ENCODE measurements around the gene AOPEP.

Gene AOPEP

GRCh38 chr9:94697972-94698581, 28.4 kb upstream of the AOPEP start:
- in situ Hi-C loops (cut with MboI; ENCODE audit: low pct_unique_long_range_greater_than_20kb, low sequenced_read_pairs, unreplicated experiment), result no loop called here
- DNase-seq (ENCODE audit: low spot score), result no peak
- no peak for TF ChIP-seq CTCF (IDR thresholded peaks at IDR 0.05; ENCODE audit: extremely low read depth, insufficient read depth, missing control alignments)

- no peak for DNase-seq (ENCODE audit: low spot score)
- in situ Hi-C loops (cut with MboI; ENCODE audit: low pct_unique_long_range_greater_than_20kb, low sequenced_read_pairs, unreplicated experiment), result no loop called here
- no peak for TF ChIP-seq CTCF (IDR thresholded peaks at IDR 0.05; ENCODE audit: extremely low read depth, insufficient read depth, missing control alignments)
These were observed 26.7 kb upstream of the AOPEP start for GRCh38 chr9:94699715-94700373.

GRCh38 chr9:94700445-94700844, 26.1 kb upstream of the AOPEP start:
- in situ Hi-C loops (cut with MboI; ENCODE audit: low pct_unique_long_range_greater_than_20kb, low sequenced_read_pairs, unreplicated experiment), result no loop called here
- no peak for TF ChIP-seq CTCF (IDR thresholded peaks at IDR 0.05; ENCODE audit: extremely low read depth, insufficient read depth, missing control alignments)
- no peak for DNase-seq (ENCODE audit: low spot score)

DNA sequence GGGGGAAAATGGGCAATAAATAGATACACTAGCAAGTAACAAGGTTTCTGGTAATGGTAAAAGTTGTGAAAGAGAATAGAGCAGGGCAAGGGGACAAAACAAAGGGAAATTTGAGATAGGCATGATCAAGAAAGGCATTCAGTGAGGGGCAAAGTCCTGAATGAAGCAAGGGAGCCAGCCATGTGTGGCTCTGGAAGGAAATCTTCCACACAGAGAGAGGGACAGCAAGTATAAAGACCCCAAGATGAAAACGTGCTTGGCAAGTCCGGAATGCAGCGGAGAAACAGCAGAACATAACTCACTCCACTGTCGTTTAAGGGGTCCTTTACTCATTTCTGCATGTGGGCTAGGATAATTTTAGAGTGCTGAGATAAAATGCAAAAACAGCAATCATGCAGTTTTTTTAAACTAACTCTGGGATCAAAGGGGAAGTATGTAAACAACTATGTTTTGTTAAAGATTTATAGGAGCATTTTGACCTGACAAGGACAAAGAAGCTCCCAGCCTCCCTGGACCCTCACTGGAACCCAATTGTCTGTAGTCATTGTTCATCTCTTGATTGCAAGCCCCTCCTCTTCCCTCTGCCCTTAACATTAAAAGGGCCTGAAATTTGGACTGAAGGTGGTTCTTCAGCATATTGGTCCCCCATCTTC, 22.9 kb upstream of the AOPEP start:
- DNase-seq (ENCODE audit: low spot score), result no peak
- in situ Hi-C loops (cut with MboI; ENCODE audit: low pct_unique_long_range_greater_than_20kb, low sequenced_read_pairs, unreplicated experiment), result no loop called here
- TF ChIP-seq CTCF (IDR thresholded peaks at IDR 0.05; ENCODE audit: extremely low read depth, insufficient read depth, missing control alignments), result no peak

GRCh38 chr9:94705162-94705702, 21.3 kb upstream of the AOPEP start:
- TF ChIP-seq CTCF (IDR thresholded peaks at IDR 0.05; ENCODE audit: extremely low read depth, insufficient read depth, missing control alignments), result no peak
- in situ Hi-C loops (cut with MboI; ENCODE audit: low pct_unique_long_range_greater_than_20kb, low sequenced_read_pairs, unreplicated experiment), result no loop called here
- DNase-seq (ENCODE audit: low spot score), result no peak

DNA sequence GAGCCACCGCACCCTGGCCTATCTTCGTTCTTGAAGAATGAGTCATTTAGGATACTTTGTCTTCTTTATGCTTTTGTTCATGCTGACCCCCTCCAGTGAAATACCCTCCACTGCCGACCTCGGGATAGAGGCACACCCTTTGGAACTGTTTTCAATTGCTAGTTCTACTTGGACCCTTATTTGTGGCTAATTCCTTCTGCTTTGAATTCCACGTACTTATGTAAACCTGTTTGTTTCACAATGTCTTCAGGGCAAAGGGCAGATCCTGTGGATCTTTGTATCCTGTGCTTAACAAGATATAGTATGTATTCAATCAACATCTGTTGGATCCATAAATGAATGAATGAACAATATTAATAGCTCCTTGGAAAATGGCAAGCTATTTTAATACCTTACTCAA, 19.6 kb upstream of the AOPEP start:
- no peak for DNase-seq (ENCODE audit: low spot score)

More for the DNA sequence above, 19.6 kb upstream of the AOPEP start:
- TF ChIP-seq CTCF (IDR thresholded peaks at IDR 0.05; ENCODE audit: extremely low read depth, insufficient read depth, missing control alignments), result no peak
- in situ Hi-C loops (cut with MboI; ENCODE audit: low pct_unique_long_range_greater_than_20kb, low sequenced_read_pairs, unreplicated experiment), result no loop called here

All from GM13977 (cell line).